Activated CD4-positive, alpha-beta T cell treated with anti-CD3 and anti-CD28 coated beads, Interleukin-2, Interleukin-4, amounts not matched to agents 100 ng/mL and 50 ng/mL, durations not matched to agents 16 hours and 8 hours (primary cell): ENCODE data around the gene EGFL8.
"Not testable (repeated sequence)": the region's sequence is repeated elsewhere in the genome, so short reads cannot be mapped to it uniquely, and the experiment has no call there.

Experiments used
- DNase-seq: peaks from one replicate; pipeline ENCODE4 v3.0.0-alpha.2; 2020; ENCODE audit warnings: low spot score

EGFL8 gene

GRCh38 chr6:32164295-32164694, at the start of gene EGFL8:
Gene EGFL8 (plus strand): TSS chr6:32164595. CDS start chr6:32166166, 1,571 bp downstream.
- no peak for DNase-seq

GRCh38 chr6:32114796-32115195, 49.6 kb upstream of the EGFL8 start:
- DNase-seq, result no peak

GRCh38 chr6:32115623-32116022, 48.8 kb upstream of the EGFL8 start:
- DNase-seq, result no peak

- no peak for DNase-seq
Measured at GRCh38 chr6:32116674-32117073, 47.7 kb upstream of the EGFL8 start.

GRCh38 chr6:32117461-32117860, 46.9 kb upstream of the EGFL8 start:
- no peak for DNase-seq

GRCh38 chr6:32118782-32119628, 45.4 kb upstream of the EGFL8 start:
- DNase-seq, result peak; percentile 69

- no peak for DNase-seq
Measured at GRCh38 chr6:32120573-32121059, 43.8 kb upstream of the EGFL8 start.

- DNase-seq, result no peak
Measured at GRCh38 chr6:32123681-32124080, 40.7 kb upstream of the EGFL8 start.

GRCh38 chr6:32126880-32127279, 37.5 kb upstream of the EGFL8 start:
- DNase-seq, result peak; percentile 17

- DNase-seq, result no peak
Measured at GRCh38 chr6:32127409-32127716, 37.0 kb upstream of the EGFL8 start.

GRCh38 chr6:32127717-32128592, 36.4 kb upstream of the EGFL8 start, which contains the start of gene ATF6B:
Gene ATF6B (minus strand): TSS chr6:32128246. CDS start chr6:32128207, 39 bp downstream.
- DNase-seq, result peak; percentile 99

GRCh38 chr6:32128751-32129296, 35.6 kb upstream of the EGFL8 start:
- no peak for DNase-seq

GRCh38 chr6:32129297-32130088, 34.9 kb upstream of the EGFL8 start:
- DNase-seq, result no peak

GRCh38 chr6:32131439-32131948, 32.9 kb upstream of the EGFL8 start:
- no peak for DNase-seq

GRCh38 chr6:32132110-32132509, 32.3 kb upstream of the EGFL8 start:
- no peak for DNase-seq

- no peak for DNase-seq
Measured at GRCh38 chr6:32133786-32134185, 30.6 kb upstream of the EGFL8 start.

GRCh38 chr6:32137454-32137853, 26.9 kb upstream of the EGFL8 start:
- DNase-seq, result no peak

- no peak for DNase-seq
Measured at GRCh38 chr6:32139590-32139989, 24.8 kb upstream of the EGFL8 start.

GRCh38 chr6:32140420-32141046, 23.9 kb upstream of the EGFL8 start:
- no peak for DNase-seq

- not testable (repeated sequence) for DNase-seq
Measured at GRCh38 chr6:32144238-32144637, 20.2 kb upstream of the EGFL8 start.

- DNase-seq, result no peak
Measured at GRCh38 chr6:32146287-32146686, 18.1 kb upstream of the EGFL8 start.
